Measurements from ENCODE around the gene NEU1. TPM values are rescaled to one million over a fixed set of nuclear protein-coding genes. Genes with fewer than 3 reads are reported as not detected.
"Not testable (repeated sequence)": the region's sequence is repeated elsewhere in the genome, so short reads cannot be mapped to it uniquely, and the experiment has no call there.

Gene NEU1
- total RNA-seq, 1 donor from 2014 or later, result 24.1 TPM

DNA sequence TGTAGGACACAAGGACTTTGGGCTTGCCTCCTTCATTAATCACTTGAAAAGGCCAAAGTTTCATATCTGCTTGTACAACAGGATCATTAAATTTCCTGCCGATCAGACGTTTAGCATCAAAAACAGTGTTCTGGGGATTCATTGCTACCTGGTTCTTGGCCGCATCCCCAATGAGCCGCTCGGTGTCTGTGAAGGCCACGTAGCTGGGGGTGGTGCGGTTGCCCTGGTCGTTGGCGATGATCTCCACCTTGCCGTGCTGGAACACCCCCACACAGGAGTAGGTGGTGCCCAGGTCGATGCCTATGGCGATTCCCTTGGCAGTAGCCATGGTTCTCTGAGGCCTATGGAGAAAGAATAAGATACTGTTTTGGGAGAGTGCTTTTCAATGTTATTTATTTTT lies 51.0 kb downstream of the NEU1 start:
- DNase-seq, result no peak
- ATAC-seq (ENCODE audit: poor library complexity), result no peak
- intact Hi-C loops (cut with DNase I), result no loop called here

DNA sequence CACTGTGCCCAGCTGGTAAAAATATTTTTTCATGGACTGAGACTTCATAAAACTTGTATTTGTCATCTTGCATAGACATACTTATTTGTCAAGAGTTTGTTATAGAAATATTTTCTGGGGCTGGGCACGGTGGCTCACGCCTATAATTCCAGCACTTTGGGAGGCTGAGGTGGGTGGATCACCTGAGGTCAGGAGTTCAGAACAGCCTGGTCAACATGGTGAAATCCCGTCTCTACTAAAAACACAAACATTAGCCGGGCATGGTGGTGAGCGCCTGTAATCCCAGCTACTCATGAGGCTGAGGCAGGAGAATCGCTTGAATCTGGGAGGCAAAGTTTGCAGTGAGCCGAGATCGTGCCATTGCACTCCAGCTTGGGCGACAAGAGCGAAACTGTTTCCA lies 54.0 kb downstream of the NEU1 start:
- intact Hi-C loops (cut with DNase I); DNase-seq; ATAC-seq (ENCODE audit: poor library complexity): not testable (repeated sequence)

Other genes with a start within 250 kb of the NEU1 start
- 17.7 TPM for gene AIF1, start 247.6 kb downstream of the NEU1 start, total RNA-seq
- gene PRRC2A, start 242.1 kb downstream of the NEU1 start, total RNA-seq, result 69.1 TPM
- 253 TPM for gene BAG6, start 210.2 kb downstream of the NEU1 start, total RNA-seq
- gene APOM, start 206.9 kb downstream of the NEU1 start, total RNA-seq, result 1.9 TPM
- 16.5 TPM for gene C6orf47, start 202.0 kb downstream of the NEU1 start, total RNA-seq
- gene GPANK1, start 197.8 kb downstream of the NEU1 start, total RNA-seq, result 19.2 TPM
- 95.1 TPM for gene CSNK2B, start 196.7 kb downstream of the NEU1 start, total RNA-seq
- 2.8 TPM for gene LY6G5B, start 192.8 kb downstream of the NEU1 start, total RNA-seq
- 1.3 TPM for gene LY6G5C, start 181.8 kb downstream of the NEU1 start, total RNA-seq
- 27.9 TPM for gene ABHD16A, start 159.5 kb downstream of the NEU1 start, total RNA-seq
- gene LY6G6F, start 156.0 kb downstream of the NEU1 start, total RNA-seq, result not detected
- gene LY6G6D, start 147.5 kb downstream of the NEU1 start, total RNA-seq, result not detected
- gene LY6G6C, start 141.1 kb downstream of the NEU1 start, total RNA-seq, result not detected
- gene MPIG6B, start 139.4 kb downstream of the NEU1 start, total RNA-seq, result 0.13 TPM
- gene DDAH2, start 133.5 kb downstream of the NEU1 start, total RNA-seq, result 32.9 TPM
- 86.8 TPM for gene CLIC1, start 126.3 kb downstream of the NEU1 start, total RNA-seq
- 1.8 TPM for gene MSH5, start 122.8 kb downstream of the NEU1 start, total RNA-seq
- gene SAPCD1, start 100.2 kb downstream of the NEU1 start, total RNA-seq, result 0.86 TPM
- 9.5 TPM for gene VWA7, start 85.5 kb downstream of the NEU1 start, total RNA-seq
- 22.1 TPM for gene VARS1, start 67.1 kb downstream of the NEU1 start, total RNA-seq
- 23.0 TPM for gene LSM2, start 55.9 kb downstream of the NEU1 start, total RNA-seq
- 2.0 TPM for gene HSPA1L, start 47.5 kb downstream of the NEU1 start, total RNA-seq
- gene HSPA1A, start 47.3 kb downstream of the NEU1 start, total RNA-seq, result 324 TPM
- gene HSPA1B, start 35.1 kb downstream of the NEU1 start, total RNA-seq, result 236 TPM
- gene SLC44A4, start 16.2 kb upstream of the NEU1 start, total RNA-seq, result not detected
- gene EHMT2, start 34.9 kb upstream of the NEU1 start, total RNA-seq, result 15.5 TPM
- gene ZBTB12, start 39.3 kb upstream of the NEU1 start, total RNA-seq, result 3.1 TPM
- 7.6 TPM for gene C2, start 64.9 kb upstream of the NEU1 start, total RNA-seq
- gene CFB, start 83.3 kb upstream of the NEU1 start, total RNA-seq, result 5.5 TPM
- 39.6 TPM for gene NELFE, start 96.2 kb upstream of the NEU1 start, total RNA-seq
- gene SKIC2, start 96.4 kb upstream of the NEU1 start, total RNA-seq, result 33.6 TPM
- 7.5 TPM for gene DXO, start 109.3 kb upstream of the NEU1 start, total RNA-seq
- gene C4A, start 119.2 kb upstream of the NEU1 start, total RNA-seq, result 61.5 TPM
- 58.3 TPM for gene C4B, start 152.0 kb upstream of the NEU1 start, total RNA-seq
- not detected for gene CYP21A2, start 175.6 kb upstream of the NEU1 start, total RNA-seq
- gene TNXB, start 246.5 kb upstream of the NEU1 start, total RNA-seq, result 65.8 TPM